ENCODE measurements around the gene SPNS2. TPM values are rescaled to one million over a fixed set of nuclear protein-coding genes. Genes with fewer than 3 reads are reported as not detected.

The SPNS2 gene
- total RNA-seq, 2 donors from 2014 or later = 13.7 to 17.4 TPM

- TF ChIP-seq CTCF (IDR thresholded peaks at IDR 0.05) = no peak
- no peak overlapping the region for H3K9ac ChIP-seq (ENCODE audit: low read depth in 2 of 2, low read length in 2 of 2)
- peaks cover 26% of the 10 kb centered on the region for H3K36me3 ChIP-seq
- H3K9me3 ChIP-seq = no peaks in the 10 kb centered on the region
- H3K27me3 ChIP-seq = no peaks in the 10 kb centered on the region
- no peak overlapping the region for H3K27ac ChIP-seq
- DNase-seq = no peak
- H3K4me1 ChIP-seq = peaks cover 9% of the 10 kb centered on the region
- H3K4me3 ChIP-seq = no peak overlapping the region
- intact Hi-C loops (cut with DNase I) = no loop called here
These were observed 53.3 kb downstream of the SPNS2 start for GRCh38 chr17:4551796-4552525.

- Histone ChIP-seq H3K9me3 (no peaks in the 10 kb centered on the region), H3K9ac (ENCODE audit: low read depth in 2 of 2, low read length in 2 of 2) (peak overlapping the region in 1 of 2 donors; percentile 18), H3K27me3 (no peaks in the 10 kb centered on the region), H3K4me1 (peaks cover 9% of the 10 kb centered on the region), H3K36me3 (peaks cover 12% of the 10 kb centered on the region), H3K27ac (no peak overlapping the region), H3K4me3 (no peak overlapping the region)
- intact Hi-C loops (cut with DNase I) = no loop called here
- TF ChIP-seq CTCF (IDR thresholded peaks at IDR 0.05) = no peak
- DNase-seq = no peak
These were observed 55.0 kb downstream of the SPNS2 start for GRCh38 chr17:4553669-4554068.

- no peak overlapping the region for H3K27ac ChIP-seq
- no peak for DNase-seq
- H3K27me3 ChIP-seq = no peaks in the 10 kb centered on the region
- H3K4me3 ChIP-seq = peak overlapping the region; percentile 75
- TF ChIP-seq CTCF (IDR thresholded peaks at IDR 0.05) = no peak
- intact Hi-C loops (cut with DNase I) = no loop called here
- peaks cover 9% of the 10 kb centered on the region for H3K4me1 ChIP-seq
- H3K9me3 ChIP-seq = no peaks in the 10 kb centered on the region
- peak overlapping the region; percentile 86 to 88 for H3K9ac ChIP-seq (ENCODE audit: low read depth in 2 of 2, low read length in 2 of 2)
- H3K36me3 ChIP-seq = peaks cover 9% of the 10 kb centered on the region
These were observed 55.8 kb downstream of the SPNS2 start for GRCh38 chr17:4554441-4554996.

- peak; percentile 98 for DNase-seq
- no peak for TF ChIP-seq CTCF (IDR thresholded peaks at IDR 0.05)
- intact Hi-C loops (cut with DNase I) = loop anchor here (5.0 kb wide), 1 partner anchor 133 kb away; no protein-coding TSS in a partner anchor
- Histone ChIP-seq H3K36me3 (peaks cover 9% of the 10 kb centered on the region), H3K4me3 (peak within 1 kb of the TSS; percentile 75), H3K9ac (ENCODE audit: low read depth in 2 of 2, low read length in 2 of 2) (peak within 1 kb of the TSS; percentile 86 to 88), H3K27ac (peak within 1 kb of the TSS; percentile 78), H3K9me3 (no peaks in the 10 kb centered on the region), H3K27me3 (no peaks in the 10 kb centered on the region), H3K4me1 (peaks cover 9% of the 10 kb centered on the region)
These were observed 56.5 kb downstream of the SPNS2 start, which contains the start of gene MYBBP1A for GRCh38 chr17:4554997-4555799. TSS of gene MYBBP1A (minus strand) at chr17:4555384. CDS start at chr17:4555324, 60 bp downstream.

Measured in colonic mucosa (tissue), 4 donors.